Stimulated activated naive CD8-positive, alpha-beta T cell treated with anti-CD3 and anti-CD28 coated beads, Interleukin-15, Interleukin-2, amounts not matched to agents 100 ng/mL and 50 ng/mL, for 24 hours (primary cell): ENCODE data around the gene COA4.
"Not testable (repeated sequence)": the region's sequence is repeated elsewhere in the genome, so short reads cannot be mapped to it uniquely, and the experiment has no call there.

Experiments used
- H3K27ac Mint-ChIP-seq: one replicate; pipeline ENCODE4 v1.8.0; 2021; ENCODE audit warnings: mild to moderate bottlenecking, mixed read lengths
- H3K27me3 Mint-ChIP-seq: one replicate; pipeline ENCODE4 v1.8.0; 2021; ENCODE audit warnings: mixed read lengths
- H3K36me3 Mint-ChIP-seq: one replicate; pipeline ENCODE4 v1.8.0; 2021; ENCODE audit warnings: low read depth, mixed read lengths
- H3K4me1 Mint-ChIP-seq: one replicate; pipeline ENCODE4 v1.8.0; 2021; ENCODE audit warnings: low read depth, mixed read lengths
- H3K4me3 Mint-ChIP-seq: one replicate; pipeline ENCODE4 v1.8.0; 2021; ENCODE audit warnings: mild to moderate bottlenecking, mixed read lengths
- H3K9me3 Mint-ChIP-seq: one replicate; pipeline ENCODE4 v1.8.0; 2021; ENCODE audit warnings: mixed read lengths

The COA4 gene

DNA sequence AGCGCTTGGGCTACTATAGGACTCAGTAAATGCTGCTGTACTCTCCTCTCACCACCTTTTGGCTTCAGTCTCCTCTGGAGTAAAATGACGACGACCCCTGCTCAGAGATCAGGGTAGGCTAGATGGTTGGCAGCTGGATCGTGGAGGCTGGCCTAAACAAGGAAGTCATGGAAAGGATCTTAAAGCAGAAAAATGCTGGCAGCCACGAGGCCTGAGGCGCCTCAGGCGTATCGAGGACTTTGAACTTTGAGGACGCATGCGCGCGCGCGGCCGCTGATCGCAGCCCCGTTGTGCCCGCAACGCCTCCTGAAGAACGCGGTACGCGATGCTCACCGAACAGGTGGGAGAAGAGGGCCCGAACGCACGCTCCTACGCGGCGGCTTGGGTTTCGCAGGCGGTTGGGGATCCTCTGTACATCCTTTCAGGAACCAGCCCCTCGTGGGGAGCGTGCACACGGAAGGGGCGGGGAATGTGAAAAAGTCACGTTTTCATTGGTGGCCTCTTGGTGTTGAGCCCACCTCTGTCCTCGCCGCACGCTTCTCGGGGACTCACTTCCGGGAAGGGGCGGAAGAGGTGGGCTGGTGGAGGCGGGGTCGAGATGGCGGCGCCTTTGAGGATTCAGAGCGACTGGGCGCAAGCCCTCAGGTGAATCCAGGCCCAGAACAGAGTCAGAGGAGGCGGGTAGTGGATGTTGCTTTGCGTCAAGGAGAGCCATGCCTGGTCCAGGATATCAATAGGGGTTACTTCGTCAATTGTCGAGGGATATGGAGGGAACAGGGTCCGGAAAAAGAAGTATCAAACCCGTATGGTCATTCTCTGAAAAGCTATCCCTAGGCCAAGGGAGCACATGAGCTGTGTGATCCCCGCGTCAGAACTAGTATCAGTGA lies at the start of gene COA4, which contains the start of gene PAAF1:
TSS of gene COA4 (minus strand) at position 423 of the 887 bp plus-strand sequence. CDS start 3,468 bp downstream, outside the sequence.
TSS of gene PAAF1 (plus strand) at position 576 of the 887 bp plus-strand sequence. CDS start at position 599, 23 bp downstream.
- Mint-ChIP-seq H3K27ac (peak within 1 kb of the TSS; percentile 100), H3K4me3 (peak within 1 kb of the TSS; percentile 97), H3K4me1 (peaks cover 40% of the 10 kb centered on the region), H3K9me3 (no peaks in the 10 kb centered on the region), H3K36me3 (peaks cover 51% of the 10 kb centered on the region), H3K27me3 (no peaks in the 10 kb centered on the region)

GRCh38 chr11:73921180-73921579 lies 44.5 kb upstream of the COA4 start:
- Mint-ChIP-seq H3K27me3 (no peaks in the 10 kb centered on the region), H3K27ac (no peak overlapping the region), H3K4me1 (peaks cover 3% of the 10 kb centered on the region), H3K4me3 (no peak overlapping the region), H3K9me3 (no peaks in the 10 kb centered on the region), H3K36me3 (peaks cover 47% of the 10 kb centered on the region)

- H3K27me3 Mint-ChIP-seq, result no peaks in the 10 kb centered on the region
- H3K4me3 Mint-ChIP-seq, result no peak overlapping the region
- peaks cover 50% of the 10 kb centered on the region for H3K36me3 Mint-ChIP-seq
- no peak overlapping the region for H3K27ac Mint-ChIP-seq
- no peaks in the 10 kb centered on the region for H3K9me3 Mint-ChIP-seq
- H3K4me1 Mint-ChIP-seq, result peaks cover 3% of the 10 kb centered on the region
Measured at GRCh38 chr11:73916435-73916834, 39.8 kb upstream of the COA4 start.

DNA sequence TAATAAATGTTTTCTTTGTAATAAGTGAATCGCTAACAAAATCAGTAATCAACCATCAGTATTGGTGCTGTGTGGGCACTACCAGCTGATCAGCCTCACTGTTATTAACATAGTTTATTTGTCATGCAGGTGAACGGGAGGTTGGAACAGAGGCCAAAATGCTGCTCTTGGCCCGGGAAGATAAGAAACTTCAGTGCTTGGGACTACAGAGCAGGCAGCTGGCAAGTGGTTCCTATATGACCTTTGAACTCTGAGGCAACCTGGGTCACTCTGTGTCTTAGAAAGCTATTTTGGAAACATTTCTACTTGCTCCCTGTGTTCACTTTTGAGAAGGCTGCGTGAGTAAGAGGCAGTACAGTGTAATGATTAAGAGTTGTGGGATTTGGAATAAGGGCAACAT lies 37.6 kb upstream of the COA4 start:
- Mint-ChIP-seq H3K9me3 (no peaks in the 10 kb centered on the region), H3K27ac (no peak overlapping the region), H3K4me3 (no peak overlapping the region), H3K36me3 (peaks cover 56% of the 10 kb centered on the region), H3K27me3 (no peaks in the 10 kb centered on the region), H3K4me1 (peaks cover 3% of the 10 kb centered on the region)

GRCh38 chr11:73913472-73913871 lies 36.8 kb upstream of the COA4 start:
- Mint-ChIP-seq H3K4me1 (peaks cover 3% of the 10 kb centered on the region), H3K4me3 (no peak overlapping the region), H3K27ac (no peak overlapping the region), H3K9me3 (no peaks in the 10 kb centered on the region), H3K36me3 (peaks cover 51% of the 10 kb centered on the region), H3K27me3 (no peaks in the 10 kb centered on the region)

DNA sequence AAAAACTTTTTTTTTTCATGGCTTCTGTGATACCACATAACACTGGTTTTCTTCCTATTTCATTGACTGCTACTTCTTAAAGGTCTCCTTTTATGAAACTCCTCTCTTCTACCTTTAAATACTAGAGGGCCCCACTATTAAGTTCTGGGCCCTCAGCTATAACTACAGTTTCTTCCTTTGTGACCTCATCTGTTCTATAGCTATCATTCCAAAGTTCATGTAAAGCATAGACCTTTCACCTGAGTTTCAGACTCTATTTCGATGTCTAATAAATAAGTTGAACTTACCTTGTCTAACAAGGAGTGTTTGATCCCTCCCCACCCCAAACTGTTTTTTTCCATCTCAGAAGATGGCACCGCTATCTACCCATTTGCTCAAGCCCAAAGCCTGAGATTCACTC lies 35.4 kb upstream of the COA4 start:
- H3K4me1 Mint-ChIP-seq, result peaks cover 3% of the 10 kb centered on the region
- peaks cover 48% of the 10 kb centered on the region for H3K36me3 Mint-ChIP-seq
- no peaks in the 10 kb centered on the region for H3K9me3 Mint-ChIP-seq
- H3K27me3 Mint-ChIP-seq, result no peaks in the 10 kb centered on the region
- no peak overlapping the region for H3K27ac Mint-ChIP-seq
- no peak overlapping the region for H3K4me3 Mint-ChIP-seq

- peaks cover 43% of the 10 kb centered on the region for H3K36me3 Mint-ChIP-seq
- H3K4me3 Mint-ChIP-seq, result no peak overlapping the region
- no peaks in the 10 kb centered on the region for H3K4me1 Mint-ChIP-seq
- H3K27me3 Mint-ChIP-seq, result no peaks in the 10 kb centered on the region
- no peaks in the 10 kb centered on the region for H3K9me3 Mint-ChIP-seq
- no peak overlapping the region for H3K27ac Mint-ChIP-seq
Measured at GRCh38 chr11:73907191-73907590, 30.5 kb upstream of the COA4 start.

- Mint-ChIP-seq H3K9me3 (no peaks in the 10 kb centered on the region), H3K4me1 (no peaks in the 10 kb centered on the region), H3K36me3 (peaks cover 44% of the 10 kb centered on the region), H3K27me3 (no peaks in the 10 kb centered on the region), H3K27ac (peak overlapping the region; percentile 65), H3K4me3 (no peak overlapping the region)
Measured at GRCh38 chr11:73902303-73902702, 25.7 kb upstream of the COA4 start.

DNA sequence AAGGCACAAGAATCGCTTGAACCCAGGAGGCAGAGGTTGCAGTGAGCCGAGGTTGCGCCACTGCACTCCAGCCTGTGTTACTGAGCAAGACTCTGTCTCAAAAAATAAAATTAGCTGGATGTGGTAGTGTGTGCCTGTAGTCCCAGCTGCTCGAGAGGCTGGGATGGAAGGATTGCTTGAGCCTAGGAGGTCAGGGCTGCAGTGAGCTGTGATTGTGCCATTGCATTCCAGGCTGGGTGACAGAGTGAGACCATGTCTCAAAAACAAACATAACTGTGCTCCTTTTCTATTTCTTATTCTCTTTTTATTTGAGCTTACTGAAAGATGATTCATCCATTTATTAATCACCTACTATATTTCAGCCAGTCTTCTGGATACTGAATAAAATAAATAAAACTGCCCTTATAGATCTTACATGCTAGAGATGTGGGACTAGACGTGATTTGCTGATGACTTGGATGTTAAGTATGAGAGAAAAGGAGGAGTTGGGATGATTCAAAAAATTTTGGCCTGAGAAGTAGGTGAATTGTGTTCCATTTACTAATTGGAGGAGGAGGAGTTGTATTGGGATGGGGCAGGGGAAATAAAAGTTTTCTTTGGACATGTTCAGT lies 18.2 kb upstream of the COA4 start:
- Mint-ChIP-seq H3K4me1 (no peaks in the 10 kb centered on the region), H3K4me3 (no peak overlapping the region), H3K27me3 (no peaks in the 10 kb centered on the region), H3K36me3 (peaks cover 27% of the 10 kb centered on the region), H3K27ac (no peak overlapping the region), H3K9me3 (no peaks in the 10 kb centered on the region)

GRCh38 chr11:73893041-73893440 lies 16.4 kb upstream of the COA4 start:
- no peaks in the 10 kb centered on the region for H3K4me1 Mint-ChIP-seq
- H3K27ac Mint-ChIP-seq, result no peak overlapping the region
- peaks cover 30% of the 10 kb centered on the region for H3K36me3 Mint-ChIP-seq
- H3K9me3 Mint-ChIP-seq, result no peaks in the 10 kb centered on the region
- H3K27me3 Mint-ChIP-seq, result no peaks in the 10 kb centered on the region
- H3K4me3 Mint-ChIP-seq, result no peak overlapping the region

GRCh38 chr11:73889536-73889935 lies 12.9 kb upstream of the COA4 start:
- Mint-ChIP-seq H3K4me3 (no peak overlapping the region), H3K27ac (no peak overlapping the region), H3K9me3 (no peaks in the 10 kb centered on the region), H3K36me3 (peaks cover 41% of the 10 kb centered on the region), H3K27me3 (no peaks in the 10 kb centered on the region), H3K4me1 (no peaks in the 10 kb centered on the region)

DNA sequence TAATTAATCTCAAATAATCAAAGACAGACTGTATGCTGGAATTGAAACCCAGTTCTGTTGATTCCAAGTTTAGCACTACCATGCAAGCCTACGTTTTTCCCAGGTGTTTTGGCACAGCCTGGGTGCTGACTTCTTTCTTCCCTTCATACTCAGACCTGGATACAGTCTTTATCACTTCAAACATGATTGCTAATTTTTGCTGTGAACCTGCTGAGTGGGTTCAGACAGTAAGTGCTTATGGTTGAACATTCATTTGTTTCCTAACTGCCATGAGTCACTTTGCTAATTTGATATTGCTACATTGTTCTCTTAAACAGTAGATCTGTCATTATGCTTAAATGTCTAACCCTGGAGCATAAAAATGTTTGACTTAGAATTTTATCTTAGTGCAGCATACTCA lies 12.4 kb upstream of the COA4 start:
- no peaks in the 10 kb centered on the region for H3K9me3 Mint-ChIP-seq
- no peak overlapping the region for H3K27ac Mint-ChIP-seq
- no peak overlapping the region for H3K4me3 Mint-ChIP-seq
- no peaks in the 10 kb centered on the region for H3K27me3 Mint-ChIP-seq
- peaks cover 41% of the 10 kb centered on the region for H3K36me3 Mint-ChIP-seq
- H3K4me1 Mint-ChIP-seq, result no peaks in the 10 kb centered on the region

DNA sequence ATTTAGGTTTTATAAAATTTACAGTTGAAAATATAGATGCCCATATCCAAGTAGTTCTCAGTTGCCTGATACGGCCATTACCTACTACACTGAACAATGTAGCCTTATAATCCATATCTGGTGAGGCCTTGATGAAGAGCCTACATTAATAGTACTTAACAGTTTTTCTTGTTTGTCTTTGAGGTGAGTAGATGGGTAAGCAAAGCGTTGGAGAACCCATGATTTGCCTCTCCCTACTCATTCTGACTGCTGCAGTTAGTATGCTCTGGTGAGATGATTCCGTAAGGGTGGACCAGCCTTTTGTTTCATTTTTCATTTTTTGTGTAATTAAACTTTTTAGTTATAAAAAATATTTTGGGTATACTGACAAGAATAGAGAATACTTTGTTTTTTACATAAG lies 11.6 kb upstream of the COA4 start:
- Mint-ChIP-seq H3K4me3 (no peak overlapping the region), H3K9me3 (no peaks in the 10 kb centered on the region), H3K27me3 (no peaks in the 10 kb centered on the region), H3K4me1 (no peaks in the 10 kb centered on the region), H3K36me3 (peaks cover 46% of the 10 kb centered on the region), H3K27ac (no peak overlapping the region)

GRCh38 chr11:73883856-73884255 lies 7.2 kb upstream of the COA4 start:
- Mint-ChIP-seq H3K27me3 (no peaks in the 10 kb centered on the region), H3K36me3 (peaks cover 30% of the 10 kb centered on the region), H3K4me1 (peaks cover 4% of the 10 kb centered on the region), H3K27ac (peak overlapping the region; percentile 7), H3K9me3 (no peaks in the 10 kb centered on the region), H3K4me3 (no peak overlapping the region)

- H3K27ac Mint-ChIP-seq, H3K4me3 Mint-ChIP-seq, H3K9me3 Mint-ChIP-seq, H3K27me3 Mint-ChIP-seq: not testable (repeated sequence)
- Mint-ChIP-seq H3K4me1 (peaks cover 26% of the 10 kb centered on the region), H3K36me3 (peaks cover 21% of the 10 kb centered on the region)
Measured at GRCh38 chr11:73880449-73880848, 3.8 kb upstream of the COA4 start.
